HepG2 (cell line): ENCODE data around the gene ABHD11.

Source experiments
- CBX5 ChIP-seq: sonication (generic); formaldehyde crosslinking; IDR thresholded peaks from 2 replicates; pipeline ENCODE4 v1.4.0; 2020; ENCODE audit warnings: missing genetic modification reagents, borderline replicate concordance
- CTCF ChIP-seq: sonication (generic); formaldehyde crosslinking; IDR thresholded peaks from 2 replicates; pipeline ENCODE4 v1.5.0; 2020; ENCODE audit warnings: mild to moderate bottlenecking, missing genetic modification reagents, moderate library complexity
- TAF1 ChIP-seq: sonication (generic); formaldehyde crosslinking; IDR thresholded peaks from 2 replicates; pipeline ENCODE4 v1.4.0; 2020; ENCODE audit warnings: missing genetic modification reagents
- ZMAT3 ChIP-seq: sonication (generic); formaldehyde crosslinking; conservative IDR thresholded peaks from 2 replicates; pipeline ENCODE4 v1.7.0; 2021; ENCODE audit warnings: missing genetic modification reagents
- ZNF335 ChIP-seq: sonication (generic); formaldehyde crosslinking; IDR thresholded peaks from 2 replicates; pipeline ENCODE4 v1.4.0; 2020; ENCODE audit warnings: missing genetic modification reagents

GRCh38 chr7:73740771-73741170, 2.2 kb upstream of the ABHD11 start:
- TF ChIP-seq CBX5 (no peak), TAF1 (CRISPR knock-in tag) (no peak), ZMAT3 (CRISPR knock-in tag) (no peak), ZNF335 (CRISPR knock-in tag) (no peak), CTCF (CRISPR knock-in tag) (no peak)
